Measurements from ENCODE around the gene SLC22A7. TPM values are rescaled to one million over a fixed set of nuclear protein-coding genes. Genes with fewer than 3 reads are reported as not detected.

SLC22A7 gene
- total RNA-seq, 1 experiment from 2014 or later, result not detected

- no peaks in the 10 kb centered on the region; the same call in 1 of the 2 replicates for H3K36me3 ChIP-seq (ENCODE audit: low read depth, low read length)
- H3K9ac ChIP-seq (ENCODE audit: low read length), result no peak overlapping the region
- H2AFZ ChIP-seq (ENCODE audit: low read length), result no peak overlapping the region
- H3F3A ChIP-seq (ENCODE audit: low read length, unreplicated experiment), result no peaks in the 10 kb centered on the region
- no peaks in the 10 kb centered on the region for H3K79me2 ChIP-seq (ENCODE audit: low read length)
- intact Hi-C loops (cut with micrococcal nuclease), result loop anchor here (5.0 kb wide), 1 partner anchor 245 kb away; no protein-coding TSS in a partner anchor
- ChIA-PET CTCF (no interaction called here), POLR2A (ENCODE audit: unreplicated experiment) (no interaction called here)
- H3K27ac ChIP-seq (ENCODE audit: low read length), result no peak overlapping the region
- no peak overlapping the region for H3K4me3 ChIP-seq (ENCODE audit: low read length)
- H4K20me1 ChIP-seq (ENCODE audit: low read length), result no peaks in the 10 kb centered on the region
- no peaks in the 10 kb centered on the region for H3K9me2 ChIP-seq (replicated peaks; ENCODE audit: low read length)
- TF ChIP-seq EZH2phosphoT487 (IDR thresholded peaks at IDR 0.05; ENCODE audit: borderline replicate concordance, low read length), result no peak
- H3K9me3 ChIP-seq (ENCODE audit: low read length), result no peaks in the 10 kb centered on the region
- ATAC-seq, result no peak
- no peak for DNase-seq
- H3K4me2 ChIP-seq (ENCODE audit: low read length), result no peak overlapping the region
- H3K27me3 ChIP-seq (ENCODE audit: low read length), result no peaks in the 10 kb centered on the region
- no peaks in the 10 kb centered on the region for H3K4me1 ChIP-seq (ENCODE audit: insufficient read depth, low read length)
- BruUV-seq (replicated peaks), result no TSS peak
Observed at GRCh38 chr6:43262000-43262779, 35.9 kb upstream of the SLC22A7 start.

DNA sequence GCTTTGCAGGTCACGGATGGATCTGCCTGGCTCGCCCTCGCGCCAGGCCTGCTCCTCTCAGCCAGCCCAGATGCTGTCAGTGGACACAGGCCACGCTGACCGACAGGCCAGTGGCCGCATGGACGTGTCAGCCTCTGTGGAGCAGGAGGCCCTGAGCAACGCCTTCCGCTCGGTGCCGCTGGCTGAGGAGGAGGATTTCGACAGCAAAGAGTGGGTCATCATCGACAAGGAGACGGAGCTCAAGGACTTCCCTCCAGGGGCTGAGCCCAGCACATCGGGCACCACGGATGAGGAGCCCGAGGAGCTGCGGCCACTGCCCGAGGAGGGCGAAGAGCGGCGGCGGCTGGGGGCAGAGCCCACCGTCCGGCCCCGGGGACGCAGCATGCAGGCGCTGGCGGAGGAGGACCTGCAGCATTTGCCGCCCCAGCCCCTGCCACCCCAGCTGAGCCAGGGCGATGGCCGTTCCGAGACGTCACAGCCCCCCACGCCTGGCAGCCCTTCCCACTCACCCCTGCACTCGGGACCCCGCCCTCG, 35.2 kb upstream of the SLC22A7 start:
- no peak overlapping the region for H3K27ac ChIP-seq (ENCODE audit: low read length)
- H3K9me3 ChIP-seq (ENCODE audit: low read length), result no peaks in the 10 kb centered on the region
- ATAC-seq (no peak), DNase-seq (no peak)
- no peaks in the 10 kb centered on the region for H3K79me2 ChIP-seq (ENCODE audit: low read length)
- no peaks in the 10 kb centered on the region; the same call in 1 of the 2 replicates for H3K36me3 ChIP-seq (ENCODE audit: low read depth, low read length)
- TF ChIP-seq EZH2 (IDR thresholded peaks at IDR 0.05; ENCODE audit: low read length, unreplicated experiment), result no peak
- TF ChIP-seq EZH2phosphoT487 (IDR thresholded peaks at IDR 0.05; ENCODE audit: borderline replicate concordance, low read length), result no peak
- no peak for TF ChIP-seq CTCF (conservative IDR thresholded peaks at IDR 0.05; ENCODE audit: low read depth, low read length)
- H3F3A ChIP-seq (ENCODE audit: low read length, unreplicated experiment), result no peaks in the 10 kb centered on the region
- ChIA-PET CTCF (interaction anchor here (1.0 kb wide), 1 partner anchor 135 kb away, joined by 3 read pairs; no protein-coding TSS in a partner anchor), POLR2A (ENCODE audit: unreplicated experiment) (no interaction called here)
- H3K4me3 ChIP-seq (ENCODE audit: low read length), result no peak overlapping the region
- no peaks in the 10 kb centered on the region for H4K20me1 ChIP-seq (ENCODE audit: low read length)
- no peaks in the 10 kb centered on the region for H3K4me1 ChIP-seq (ENCODE audit: insufficient read depth, low read length)
- no peak overlapping the region for H3K4me2 ChIP-seq (ENCODE audit: low read length)
- no peak overlapping the region for H2AFZ ChIP-seq (ENCODE audit: low read length)
- H3K27me3 ChIP-seq (ENCODE audit: low read length), result no peaks in the 10 kb centered on the region
- no TSS peak for BruUV-seq (replicated peaks)
- intact Hi-C loops (cut with micrococcal nuclease), result loop anchor here (1.0 to 5.0 kb wide), 3 partner anchors 71 to 244 kb away; no protein-coding TSS in a partner anchor
- H3K9me2 ChIP-seq (replicated peaks; ENCODE audit: low read length), result no peaks in the 10 kb centered on the region
- no peak overlapping the region for H3K9ac ChIP-seq (ENCODE audit: low read length)

- H3K4me1 ChIP-seq (ENCODE audit: insufficient read depth, low read length), result no peaks in the 10 kb centered on the region
- intact Hi-C loops (cut with micrococcal nuclease), result loop anchor here (1.0 to 5.0 kb wide), 3 partner anchors 71 to 244 kb away; no protein-coding TSS in a partner anchor
- no peak overlapping the region for H3K27ac ChIP-seq (ENCODE audit: low read length)
- no peak for TF ChIP-seq EZH2phosphoT487 (IDR thresholded peaks at IDR 0.05; ENCODE audit: borderline replicate concordance, low read length)
- peak; percentile 95 for TF ChIP-seq CTCF (conservative IDR thresholded peaks at IDR 0.05; ENCODE audit: low read depth, low read length)
- TF ChIP-seq EZH2 (IDR thresholded peaks at IDR 0.05; ENCODE audit: low read length, unreplicated experiment), result no peak
- DNase-seq, result peak; percentile 77
- H3K36me3 ChIP-seq (ENCODE audit: low read depth, low read length), result no peaks in the 10 kb centered on the region; the same call in 1 of the 2 replicates
- no peak overlapping the region for H3K9ac ChIP-seq (ENCODE audit: low read length)
- H3K79me2 ChIP-seq (ENCODE audit: low read length), result no peaks in the 10 kb centered on the region
- H3K4me3 ChIP-seq (ENCODE audit: low read length), result no peak overlapping the region
- H2AFZ ChIP-seq (ENCODE audit: low read length), result no peak overlapping the region
- CTCF ChIA-PET, result interaction anchor here (0.5 to 1.0 kb wide), 3 partner anchors 57 to 134 kb away, joined by 3 to 4 read pairs (median 4); no protein-coding TSS in a partner anchor
- no TSS peak for BruUV-seq (replicated peaks)
- no peaks in the 10 kb centered on the region for H3K9me3 ChIP-seq (ENCODE audit: low read length)
- POLR2A ChIA-PET (ENCODE audit: unreplicated experiment), result no interaction called here
- H4K20me1 ChIP-seq (ENCODE audit: low read length), result no peaks in the 10 kb centered on the region
- no peak overlapping the region for H3K4me2 ChIP-seq (ENCODE audit: low read length)
- no peaks in the 10 kb centered on the region for H3F3A ChIP-seq (ENCODE audit: low read length, unreplicated experiment)
- no peaks in the 10 kb centered on the region for H3K27me3 ChIP-seq (ENCODE audit: low read length)
- peak; percentile 99 for ATAC-seq
- H3K9me2 ChIP-seq (replicated peaks; ENCODE audit: low read length), result no peaks in the 10 kb centered on the region
Observed at GRCh38 chr6:43263314-43264178, 34.5 kb upstream of the SLC22A7 start.
